Measurements from ENCODE around the gene FBXL20. TPM values are rescaled to one million over a fixed set of nuclear protein-coding genes. Genes with fewer than 3 reads are reported as not detected.

The FBXL20 gene
- total RNA-seq, 1 experiment from 2014 or later: 9.9 TPM

DNA sequence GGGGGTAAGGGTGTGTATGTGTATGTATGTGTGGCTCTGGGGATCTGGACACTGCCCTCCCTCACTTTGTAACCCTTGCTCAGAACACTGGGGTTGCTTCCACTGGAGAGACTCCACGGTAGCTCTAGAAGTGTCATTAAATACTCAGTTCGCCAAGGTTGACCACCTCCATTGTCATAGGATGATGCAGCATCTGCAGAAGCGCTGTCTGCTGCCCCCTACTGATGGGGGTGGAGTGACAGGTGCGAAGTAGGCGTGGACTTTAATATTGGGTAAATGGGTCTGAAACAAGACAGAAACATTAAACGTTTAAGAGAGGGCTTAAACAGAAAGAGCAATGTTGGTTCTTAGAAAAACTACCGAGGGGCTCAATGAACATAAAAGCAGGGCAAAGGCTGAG, 140.1 kb downstream of the FBXL20 start:
- Histone ChIP-seq H3K9me3 (ENCODE audit: control insufficient read depth, insufficient read depth, low read depth, low read length) (no peaks in the 10 kb centered on the region), H3K27ac (ENCODE audit: low read length) (no peak overlapping the region), H3K4me3 (ENCODE audit: low read depth in 2 of 2, low read length in 2 of 2) (no peak overlapping the region), H3K27me3 (ENCODE audit: control insufficient read depth, insufficient read depth, low read length) (no peaks in the 10 kb centered on the region), H3K4me1 (ENCODE audit: control insufficient read depth, insufficient read depth, low read length) (no peaks in the 10 kb centered on the region), H3K36me3 (ENCODE audit: control insufficient read depth, insufficient read depth, low read length) (no peaks in the 10 kb centered on the region)
- ChIA-PET POLR2A (no interaction called here), CTCF (interaction anchor here (1.3 kb wide), 1 partner anchor 10 kb away, joined by 3 read pairs; no protein-coding TSS in a partner anchor)
- no peak for TF ChIP-seq POLR2AphosphoS5 (IDR thresholded peaks at IDR 0.05; ENCODE audit: low read depth, low read length)
- TF ChIP-seq, protein P1, sequence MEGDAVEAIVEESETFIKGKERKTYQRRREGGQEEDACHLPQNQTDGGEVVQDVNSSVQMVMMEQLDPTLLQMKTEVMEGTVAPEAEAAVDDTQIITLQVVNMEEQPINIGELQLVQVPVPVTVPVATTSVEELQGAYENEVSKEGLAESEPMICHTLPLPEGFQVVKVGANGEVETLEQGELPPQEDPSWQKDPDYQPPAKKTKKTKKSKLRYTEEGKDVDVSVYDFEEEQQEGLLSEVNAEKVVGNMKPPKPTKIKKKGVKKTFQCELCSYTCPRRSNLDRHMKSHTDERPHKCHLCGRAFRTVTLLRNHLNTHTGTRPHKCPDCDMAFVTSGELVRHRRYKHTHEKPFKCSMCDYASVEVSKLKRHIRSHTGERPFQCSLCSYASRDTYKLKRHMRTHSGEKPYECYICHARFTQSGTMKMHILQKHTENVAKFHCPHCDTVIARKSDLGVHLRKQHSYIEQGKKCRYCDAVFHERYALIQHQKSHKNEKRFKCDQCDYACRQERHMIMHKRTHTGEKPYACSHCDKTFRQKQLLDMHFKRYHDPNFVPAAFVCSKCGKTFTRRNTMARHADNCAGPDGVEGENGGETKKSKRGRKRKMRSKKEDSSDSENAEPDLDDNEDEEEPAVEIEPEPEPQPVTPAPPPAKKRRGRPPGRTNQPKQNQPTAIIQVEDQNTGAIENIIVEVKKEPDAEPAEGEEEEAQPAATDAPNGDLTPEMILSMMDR (IDR thresholded peaks at IDR 0.05): peak; percentile 25; the same call in 1 of the 2 replicates
- ATAC-seq (no peak), DNase-seq (ENCODE audit: low read depth, low spot score) (no peak)
- intact Hi-C loops (cut with micrococcal nuclease; ENCODE audit: unreplicated experiment): no loop called here
- BruUV-seq (replicated peaks): no TSS peak
- in situ Hi-C loops (cut with HindIII; ENCODE audit: low pct_unique_long_range_greater_than_20kb, low sequenced_read_pairs): no loop called here

DNA sequence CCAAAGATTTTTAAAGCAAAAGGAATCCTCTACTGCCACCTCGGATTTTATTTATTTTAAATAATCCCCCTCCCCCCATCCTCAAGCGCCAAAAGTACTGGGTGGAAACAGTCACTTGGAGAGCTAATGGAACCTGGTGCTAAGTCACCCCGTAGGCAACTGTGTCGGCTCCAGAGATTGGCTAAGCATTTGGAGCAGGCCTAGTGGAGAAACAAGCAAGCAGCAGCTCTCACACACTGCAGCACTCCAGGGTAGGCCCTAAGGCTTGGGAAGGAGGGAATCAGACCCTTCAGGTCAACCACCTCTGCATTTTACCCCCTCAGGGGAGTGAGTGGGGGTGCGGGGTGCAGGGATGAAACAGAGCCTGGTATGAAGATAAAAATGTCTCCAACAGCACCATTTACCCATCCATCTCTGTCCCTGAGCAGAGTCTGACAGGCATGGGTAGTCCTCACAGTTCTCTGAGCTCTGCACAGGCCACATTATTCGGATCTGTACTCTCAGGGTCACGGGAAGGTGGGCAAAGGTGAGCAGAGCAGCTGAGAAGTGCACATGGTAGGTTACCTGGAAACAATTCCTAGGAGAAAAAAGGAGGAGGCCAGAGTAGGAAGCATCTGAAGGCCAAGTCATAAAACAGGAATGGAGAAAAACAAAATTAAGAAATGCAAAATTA, 148.5 kb downstream of the FBXL20 start:
- no TSS peak for BruUV-seq (replicated peaks)

More for the DNA sequence above, 148.5 kb downstream of the FBXL20 start:
- TF ChIP-seq SIN3A (IDR thresholded peaks at IDR 0.05; ENCODE audit: borderline replicate concordance, insufficient read depth, low read depth, low read length): no peak
- TF ChIP-seq, protein P2, sequence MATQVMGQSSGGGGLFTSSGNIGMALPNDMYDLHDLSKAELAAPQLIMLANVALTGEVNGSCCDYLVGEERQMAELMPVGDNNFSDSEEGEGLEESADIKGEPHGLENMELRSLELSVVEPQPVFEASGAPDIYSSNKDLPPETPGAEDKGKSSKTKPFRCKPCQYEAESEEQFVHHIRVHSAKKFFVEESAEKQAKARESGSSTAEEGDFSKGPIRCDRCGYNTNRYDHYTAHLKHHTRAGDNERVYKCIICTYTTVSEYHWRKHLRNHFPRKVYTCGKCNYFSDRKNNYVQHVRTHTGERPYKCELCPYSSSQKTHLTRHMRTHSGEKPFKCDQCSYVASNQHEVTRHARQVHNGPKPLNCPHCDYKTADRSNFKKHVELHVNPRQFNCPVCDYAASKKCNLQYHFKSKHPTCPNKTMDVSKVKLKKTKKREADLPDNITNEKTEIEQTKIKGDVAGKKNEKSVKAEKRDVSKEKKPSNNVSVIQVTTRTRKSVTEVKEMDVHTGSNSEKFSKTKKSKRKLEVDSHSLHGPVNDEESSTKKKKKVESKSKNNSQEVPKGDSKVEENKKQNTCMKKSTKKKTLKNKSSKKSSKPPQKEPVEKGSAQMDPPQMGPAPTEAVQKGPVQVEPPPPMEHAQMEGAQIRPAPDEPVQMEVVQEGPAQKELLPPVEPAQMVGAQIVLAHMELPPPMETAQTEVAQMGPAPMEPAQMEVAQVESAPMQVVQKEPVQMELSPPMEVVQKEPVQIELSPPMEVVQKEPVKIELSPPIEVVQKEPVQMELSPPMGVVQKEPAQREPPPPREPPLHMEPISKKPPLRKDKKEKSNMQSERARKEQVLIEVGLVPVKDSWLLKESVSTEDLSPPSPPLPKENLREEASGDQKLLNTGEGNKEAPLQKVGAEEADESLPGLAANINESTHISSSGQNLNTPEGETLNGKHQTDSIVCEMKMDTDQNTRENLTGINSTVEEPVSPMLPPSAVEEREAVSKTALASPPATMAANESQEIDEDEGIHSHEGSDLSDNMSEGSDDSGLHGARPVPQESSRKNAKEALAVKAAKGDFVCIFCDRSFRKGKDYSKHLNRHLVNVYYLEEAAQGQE (IDR thresholded peaks at IDR 0.05; ENCODE audit: insufficient read depth in 1 of 2, low read depth in 2 of 2, low read length in 1 of 2): no peak
- TF ChIP-seq, protein P1 (IDR thresholded peaks at IDR 0.05): no peak
- TF ChIP-seq TCF7L2 (IDR thresholded peaks at IDR 0.05; ENCODE audit: low read depth, low read length): no peak
- no peak for TF ChIP-seq POLR2AphosphoS5 (IDR thresholded peaks at IDR 0.05; ENCODE audit: low read depth, low read length)
- H3K9me3 ChIP-seq (ENCODE audit: control insufficient read depth, insufficient read depth, low read depth, low read length): no peaks in the 10 kb centered on the region
- ChIA-PET POLR2A (no interaction called here), CTCF (interaction anchor here (0.6 to 0.7 kb wide), 2 partner anchors 18 to 371 kb away, joined by 5 read pairs; no protein-coding TSS in a partner anchor)
- no peak overlapping the region for H3K4me3 ChIP-seq (ENCODE audit: low read depth in 2 of 2, low read length in 2 of 2)
- H3K27me3 ChIP-seq (ENCODE audit: control insufficient read depth, insufficient read depth, low read length): no peaks in the 10 kb centered on the region
- ATAC-seq: no peak
- no peak overlapping the region for H3K27ac ChIP-seq (ENCODE audit: low read length)
- intact Hi-C loops (cut with micrococcal nuclease; ENCODE audit: unreplicated experiment) (no loop called here), in situ Hi-C loops (cut with HindIII; ENCODE audit: low pct_unique_long_range_greater_than_20kb, low sequenced_read_pairs) (no loop called here)
- DNase-seq (ENCODE audit: low read depth, low spot score): no peak
- H3K4me1 ChIP-seq (ENCODE audit: control insufficient read depth, insufficient read depth, low read length): no peaks in the 10 kb centered on the region; the same call in 1 of the 2 replicates
- no peaks in the 10 kb centered on the region for H3K36me3 ChIP-seq (ENCODE audit: control insufficient read depth, insufficient read depth, low read length)
